H1 (cell line): ENCODE data around the gene ATP2B1. TPM values are rescaled to one million over a fixed set of nuclear protein-coding genes. Genes with fewer than 3 reads are reported as not detected.

Experiments
- CTCF ChIA-PET: fragments of 300-600 bp; sonication (Branson Sonifier 250); formaldehyde crosslinking; loops from one replicate; lab custom pipeline; 2021; ENCODE audit not compliant: partially characterized antibody; lab: Charles Lee
- POLR2A ChIA-PET: fragments of 300-600 bp; sonication (Branson Sonifier 250); formaldehyde crosslinking; loops from one replicate; lab custom pipeline; 2021; ENCODE audit warnings: inconsistent platforms; ENCODE audit not compliant: partially characterized antibody; lab: Charles Lee
- DNase-seq, 2 experiments: peaks; one replicate each; pipeline versions ENCODE4 v3.0.0 to v3.0.0-alpha.2; 2010 to 2022; ENCODE audit warnings: low spot score in 2 of 2, low read depth in 1 of 2, mixed read lengths in 1 of 2
- FAIRE-seq: peaks from 2 replicates; lab custom pipeline; 2011; peaks lifted over from hg19 to GRCh38; lab: Jason Lieb, UNC
- H2AFZ ChIP-seq: 2 replicates; pipeline ENCODE4 v1.8.1; 2012; ENCODE audit warnings: low read length, inconsistent platforms
- H2AK5ac ChIP-seq: 2 replicates; pipeline ENCODE4 v1.6.1; 2013; ENCODE audit warnings: low read depth, low read length
- H2BK120ac ChIP-seq: replicated peaks from 2 replicates; pipeline ENCODE3; 2013; ENCODE audit warnings: low read depth, low read length, inconsistent platforms
- H2BK12ac ChIP-seq: 2 replicates; pipeline ENCODE4 v1.6.1; 2013; ENCODE audit warnings: low read depth, low read length
- H2BK15ac ChIP-seq: 2 replicates; pipeline ENCODE4 v1.6.1; 2013; ENCODE audit warnings: low read length
- H2BK20ac ChIP-seq: 2 replicates; pipeline ENCODE4 v1.6.1; 2013; ENCODE audit warnings: low read length
- H2BK5ac ChIP-seq: 2 replicates; pipeline ENCODE4 v1.6.1; 2013; ENCODE audit warnings: low read depth, low read length
- H3K14ac ChIP-seq: 2 replicates; pipeline ENCODE4 v1.6.1; 2013; ENCODE audit warnings: inconsistent platforms; ENCODE audit not compliant: insufficient read length
- H3K18ac ChIP-seq: 2 replicates; pipeline ENCODE4 v1.6.1; 2013; ENCODE audit warnings: low read length; ENCODE audit errors: extremely low read depth
- H3K23ac ChIP-seq: 2 replicates; pipeline ENCODE4 v1.6.1; 2013; ENCODE audit warnings: inconsistent platforms; ENCODE audit not compliant: insufficient read length
- H3K23me2 ChIP-seq: 2 replicates; pipeline ENCODE4 v1.6.1; 2013; ENCODE audit warnings: low read depth, low read length
- H3K27ac ChIP-seq: 2 replicates; pipeline ENCODE4 v1.6.1; 2011; ENCODE audit warnings: low read depth, low read length, inconsistent platforms
- H3K27me3 ChIP-seq, 4 experiments: replicated peaks in 1 of 4; 1 replicate in 1 of 4; 2 replicates in 3 of 4; pipeline versions ENCODE4 v1.6.1 to v1.8.1; 2011 to 2013; ENCODE audit warnings: low read length in 3 of 4, mild to moderate bottlenecking in 3 of 4, inconsistent platforms in 2 of 4, mixed read lengths in 2 of 4, moderate library complexity in 1 of 4; ENCODE audit not compliant: control insufficient read depth in 3 of 4, insufficient read depth in 3 of 4; ENCODE audit errors: extremely low read depth in 1 of 4
- H3K36me3 ChIP-seq, 4 experiments: 2 replicates each; pipeline versions ENCODE4 v1.6.1 to v1.8.1; 2011 to 2013; ENCODE audit warnings: mild to moderate bottlenecking in 4 of 4, low read length in 3 of 4, moderate library complexity in 2 of 4, control low read depth in 1 of 4, inconsistent platforms in 1 of 4; ENCODE audit not compliant: insufficient read depth in 4 of 4, control insufficient read depth in 2 of 4
- H3K4ac ChIP-seq: replicated peaks from 2 replicates; pipeline ENCODE3; 2013; ENCODE audit warnings: low read length, low read depth, mixed read lengths, inconsistent platforms; ENCODE audit not compliant: insufficient read length
- H3K4me1 ChIP-seq, 4 experiments: replicated peaks in 1 of 4; 1 replicate in 1 of 4; 2 replicates in 3 of 4; pipeline versions ENCODE4 v1.6.1 to v1.8.1; 2011 to 2013; ENCODE audit warnings: low read length in 3 of 4, inconsistent platforms in 2 of 4, mixed read lengths in 1 of 4; ENCODE audit not compliant: insufficient read depth in 4 of 4, control insufficient read depth in 3 of 4
- H3K4me2 ChIP-seq, 2 experiments: 2 replicates each; pipeline versions ENCODE4 v1.6.1 to v1.8.1; 2011 to 2013; ENCODE audit warnings: low read depth in 2 of 2, low read length in 2 of 2, control low read depth in 1 of 2, inconsistent platforms in 1 of 2, mild to moderate bottlenecking in 1 of 2; ENCODE audit not compliant: insufficient read depth in 1 of 2
- H3K4me3 ChIP-seq, 4 experiments: fragments of 200-600, 300-600 bp in 1 of 4; sonication (generic), shearing (Covaris generic), sonication (Bioruptor Twin) in 1 of 4; 2 replicates each; pipeline versions ENCODE4 v1.5.1 to v1.8.1; 2011 to 2016; ENCODE audit warnings: low read length in 4 of 4, low read depth in 3 of 4, control low read depth in 2 of 4, inconsistent platforms in 2 of 4, mild to moderate bottlenecking in 2 of 4, mixed read lengths in 1 of 4, moderate library complexity in 1 of 4; ENCODE audit not compliant: insufficient read depth in 2 of 4; ENCODE audit errors: extremely low read depth in 1 of 4
- H3K56ac ChIP-seq: replicated peaks from 2 replicates; pipeline ENCODE3; 2013; ENCODE audit warnings: low read depth, mild to moderate bottlenecking, mixed read lengths, low read length, inconsistent platforms; ENCODE audit not compliant: insufficient read length
- H3K79me1 ChIP-seq: 2 replicates; pipeline ENCODE4 v1.6.1; 2013; ENCODE audit warnings: low read depth, low read length, control low read depth
- H3K79me2 ChIP-seq, 2 experiments: 2 replicates each; pipeline versions ENCODE4 v1.6.1 to v1.8.1; 2012 to 2013; ENCODE audit warnings: low read length in 2 of 2, mild to moderate bottlenecking in 2 of 2, inconsistent platforms in 1 of 2; ENCODE audit not compliant: insufficient read depth in 2 of 2, control insufficient read depth in 1 of 2
- H3K9ac ChIP-seq, 4 experiments: replicated peaks in 1 of 4; 1 replicate in 1 of 4; 2 replicates in 3 of 4; pipeline versions ENCODE4 v1.6.1 to v1.8.1; 2011 to 2013; ENCODE audit warnings: low read depth in 3 of 4, low read length in 3 of 4, control low read depth in 2 of 4, mild to moderate bottlenecking in 2 of 4, moderate library complexity in 2 of 4, inconsistent platforms in 1 of 4; ENCODE audit errors: extremely low read depth in 1 of 4
- H3K9me3 ChIP-seq, 2 experiments: 2 replicates each; pipeline versions ENCODE4 v1.6.1 to v1.8.1; 2012 to 2013; ENCODE audit warnings: mild to moderate bottlenecking in 2 of 2, moderate library complexity in 2 of 2, control low read depth in 1 of 2, inconsistent platforms in 1 of 2, low read depth in 1 of 2, low read length in 1 of 2, mixed read lengths in 1 of 2; ENCODE audit not compliant: insufficient read depth in 2 of 2
- H4K20me1 ChIP-seq, 2 experiments: replicated peaks in 1 of 2; 2 replicates each; pipeline versions ENCODE3 to v1.8.1; 2011 to 2013; ENCODE audit warnings: inconsistent platforms in 2 of 2, low read length in 2 of 2, mild to moderate bottlenecking in 1 of 2; ENCODE audit not compliant: insufficient read depth in 2 of 2, control insufficient read depth in 1 of 2
- H4K5ac ChIP-seq: 2 replicates; pipeline ENCODE4 v1.6.1; 2013; ENCODE audit warnings: low read length, low read depth, mixed read lengths, inconsistent platforms; ENCODE audit not compliant: insufficient read length
- H4K8ac ChIP-seq: 2 replicates; pipeline ENCODE4 v1.8.0; 2013; ENCODE audit warnings: mild to moderate bottlenecking, moderate library complexity, low read length, inconsistent platforms; ENCODE audit not compliant: insufficient read depth; ENCODE audit errors: extremely low read depth
- H4K91ac ChIP-seq: replicated peaks from 2 replicates; pipeline ENCODE3; 2013; ENCODE audit warnings: low read length, mixed read lengths, inconsistent platforms; ENCODE audit not compliant: insufficient read length
- CEBPB ChIP-seq: IDR thresholded peaks from 2 replicates; pipeline ENCODE4 v1.6.1; 2012; ENCODE audit warnings: low read depth, low read length
- CTCF ChIP-seq, 3 experiments: IDR thresholded peaks; 1 replicate in 2 of 3; 2 replicates in 1 of 3; pipeline versions ENCODE4 v1.5.1 to v1.6.1; 2011; ENCODE audit warnings: low read length in 3 of 3, mild to moderate bottlenecking in 3 of 3, inconsistent platforms in 2 of 3, low read depth in 1 of 3, moderate library complexity in 1 of 3; ENCODE audit not compliant: insufficient read depth in 1 of 3; ENCODE audit errors: control extremely low read depth in 1 of 3
- EP300 ChIP-seq, 2 experiments: IDR thresholded peaks; 1 replicate in 1 of 2; 2 replicates in 1 of 2; pipeline ENCODE4 v1.6.1; 2011 to 2012; ENCODE audit warnings: low read depth in 2 of 2, low read length in 2 of 2, mild to moderate bottlenecking in 2 of 2, borderline replicate concordance in 1 of 2, inconsistent platforms in 1 of 2, moderate library complexity in 1 of 2
- EZH2 ChIP-seq: fragments of 200-600 bp; sonication (generic); IDR thresholded peaks from 2 replicates; pipeline ENCODE4 v1.7.1; 2012; ENCODE audit warnings: low read depth, mild to moderate bottlenecking, moderate library complexity, low read length, inconsistent platforms; ENCODE audit not compliant: severe bottlenecking
- HDAC6 ChIP-seq: IDR thresholded peaks from one replicate; pipeline ENCODE4 v1.7.1; 2012; ENCODE audit warnings: low read depth, mild to moderate bottlenecking, inconsistent platforms, low read length, moderate library complexity
- JUN ChIP-seq: IDR thresholded peaks from 2 replicates; pipeline ENCODE4 v1.6.1; 2011; ENCODE audit warnings: low read depth, mild to moderate bottlenecking, improper control_type of control experiment, low read length
- RBBP5 ChIP-seq: IDR thresholded peaks from 2 replicates; pipeline ENCODE4 v1.7.1; 2012; ENCODE audit warnings: low read depth, mild to moderate bottlenecking, inconsistent platforms, low read length, moderate library complexity, borderline replicate concordance
- TAF1 ChIP-seq: IDR thresholded peaks from 2 replicates; pipeline ENCODE4 v1.6.1; 2011; ENCODE audit warnings: mild to moderate bottlenecking, low read depth, low read length
- TCF12 ChIP-seq: IDR thresholded peaks from 2 replicates; pipeline ENCODE4 v1.6.1; 2011; ENCODE audit warnings: low read depth, mild to moderate bottlenecking, low read length
- TEAD4 ChIP-seq: IDR thresholded peaks from 2 replicates; pipeline ENCODE4 v1.6.1; 2012; ENCODE audit warnings: low read depth, low read length, inconsistent platforms, mixed read lengths
- WGBS, 2 experiments: shearing (Covaris generic) in 1 of 2; methylation state at CpG; one replicate each; pipeline versions ENCODE4 v1.1.6 to v1.1.7; 2013 to 2015; ENCODE audit warnings: low lambda C conversion rate in 2 of 2, mixed read lengths in 2 of 2, inconsistent platforms in 1 of 2, low coverage in 1 of 2, missing lambda C conversion rate in 1 of 2; ENCODE audit not compliant: insufficient replicate concordance in 2 of 2, insufficient coverage in 1 of 2, insufficient read length in 1 of 2; ENCODE audit errors: extremely low coverage in 1 of 2, missing lambda C conversion rate in 1 of 2; 5-methylcytosine and 5-hydroxymethylcytosine counted together
- polyA plus RNA-seq, 7 experiments: library from polyadenylated mRNA; depleted of rRNA in 3 of 7; stranded (reverse) in 5 of 7; unstranded in 2 of 7; fragments of >200 nt in 5 of 7; fragments of 200-250 nt in 2 of 7; gene quantifications; 1 replicate in 5 of 7; 2 replicates in 1 of 7; 4 replicates in 1 of 7; pipeline versions ENCODE4 v1.2.1 to v1.2.3, GENCODE V29; 2011 to 2013; ENCODE audit warnings: missing spikeins in 2 of 7, mixed read lengths in 2 of 7
- total RNA-seq: library from RNA; stranded (reverse); fragmentation: NEBNext Ultra II Directional; extraction: Animal tissue kit (Norgen Biotek cat#: 25700); gene quantifications from 2 replicates; pipeline ENCODE4 v1.2.1, GENCODE V29; 2021

The ATP2B1 gene
- total and polyA plus RNA-seq, 2 of the 8 experiments (the other 6 are each of a cell fraction or from before 2014, with no cell fraction given) = 4.3 to 32.0 TPM

- Histone ChIP-seq H4K20me1 (no peaks in the 10 kb centered on the region), H4K5ac (no peak overlapping the region), H3K23ac (no peak overlapping the region), H3K4me1 (no peaks in the 10 kb centered on the region), H2BK120ac (no peak overlapping the region), H3K79me1 (no peaks in the 10 kb centered on the region), H2BK15ac (no peak overlapping the region), H4K91ac (no peak overlapping the region), H3K9me3 (no peaks in the 10 kb centered on the region; a peak in 1 of 4 replicates), H3K4me3 (no peak overlapping the region), H2BK20ac (no peak overlapping the region), H3K23me2 (no peaks in the 10 kb centered on the region), H3K4me2 (no peak overlapping the region), H3K36me3 (no peaks in the 10 kb centered on the region), H2AFZ (no peak overlapping the region), H3K4ac (no peak overlapping the region), H2AK5ac (no peak overlapping the region), H3K18ac (no peak overlapping the region), H2BK5ac (no peak overlapping the region), H4K8ac (no peak overlapping the region), H3K14ac (no peak overlapping the region), H3K79me2 (no peaks in the 10 kb centered on the region), H3K9ac (no peak overlapping the region), H3K27ac (no peak overlapping the region), H3K56ac (no peak overlapping the region), H3K27me3 (no peaks in the 10 kb centered on the region), H2BK12ac (no peak overlapping the region)
- CTCF ChIA-PET = no interaction called here
- POLR2A ChIA-PET = interaction anchor here (1.0 kb wide), 1 partner anchor 251 kb away, joined by 3 read pairs; no protein-coding TSS in a partner anchor
- TF ChIP-seq EZH2 (no peak), EP300 (IDR thresholded peaks at IDR 0.05; ENCODE audit: borderline replicate concordance in 1 of 2, low read depth in 2 of 2, low read length in 2 of 2) (no peak), RBBP5 (no peak), TAF1 (no peak), HDAC6 (no peak), JUN (no peak), TCF12 (no peak), CEBPB (no peak), TEAD4 (no peak), CTCF (IDR thresholded peaks at IDR 0.05; ENCODE audit: control extremely low read depth in 1 of 3, insufficient read depth in 1 of 3, low read depth in 1 of 3, low read length in 3 of 3) (no peak)
- DNase-seq (no peak), FAIRE-seq (no peak)
- 91% methylated on average over 2 of the region's 2 CpGs; no CpG with 5 or more reads in 1 of the 2 experiments for WGBS, 2 experiments
Observed at GRCh38 chr12:89742337-89743022, 33.8 kb upstream of the ATP2B1 start.
